ENCODE measurements around the gene CFAP65. TPM values are rescaled to one million over a fixed set of nuclear protein-coding genes. Genes with fewer than 3 reads are reported as not detected.

The CFAP65 gene
- total RNA-seq, 2 donors from 2014 or later: not detected

- intact Hi-C loops (cut with DNase I): no loop called here
- no peak for ATAC-seq
- no peak for DNase-seq
Observed at GRCh38 chr2:219022041-219022440, 19.3 kb downstream of the CFAP65 start.

DNA sequence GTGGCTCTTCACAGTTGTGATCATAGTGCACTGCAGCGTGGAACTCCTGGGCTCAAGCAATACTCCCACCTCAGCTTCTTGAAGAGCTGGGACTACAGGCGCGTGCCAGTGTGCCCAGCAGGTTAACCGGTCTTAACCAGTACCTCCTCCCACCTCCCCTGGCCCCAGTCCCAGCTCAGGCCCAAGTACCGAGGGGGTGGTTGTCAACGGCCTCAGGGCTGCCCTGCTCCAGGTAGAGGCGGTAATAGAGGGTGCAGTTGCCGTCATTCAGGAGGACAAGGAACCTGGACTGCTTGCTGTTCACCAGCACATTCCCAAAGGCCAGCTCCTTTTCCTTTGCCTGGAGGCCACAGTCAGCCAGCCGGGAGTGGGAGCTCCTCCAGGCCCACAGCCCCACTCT lies 19.7 kb downstream of the CFAP65 start:
- H3K9me3 ChIP-seq: no peaks in the 10 kb centered on the region
- 59 to 76% methylated on average over 6 to 9 of the region's 9 CpGs for WGBS, 2 donors
- no peaks in the 10 kb centered on the region for H3K27me3 ChIP-seq
- ATAC-seq (no peak), DNase-seq (no peak)
- H3K4me1 ChIP-seq: no peaks in the 10 kb centered on the region
- TF ChIP-seq POLR2A (IDR thresholded peaks at IDR 0.05): no peak
- no peak for TF ChIP-seq CTCF (IDR thresholded peaks at IDR 0.05)
- H3K4me3 ChIP-seq: no peak overlapping the region
- no peaks in the 10 kb centered on the region for H3K36me3 ChIP-seq (replicated peaks in 1 of 2; ENCODE audit: insufficient read depth in 1 of 2, low read depth in 2 of 2)
- no peak overlapping the region for H3K27ac ChIP-seq
- intact Hi-C loops (cut with DNase I): no loop called here

More at GRCh38 chr2:219022041-219022440, 19.3 kb downstream of the CFAP65 start:
- Histone ChIP-seq H3K27ac (no peak overlapping the region), H3K27me3 (no peaks in the 10 kb centered on the region), H3K4me3 (no peak overlapping the region), H3K4me1 (no peaks in the 10 kb centered on the region), H3K36me3 (replicated peaks in 1 of 2; ENCODE audit: insufficient read depth in 1 of 2, low read depth in 2 of 2) (no peaks in the 10 kb centered on the region), H3K9me3 (no peaks in the 10 kb centered on the region)
- 71 to 80% methylated on average over 6 to 12 of the region's 12 CpGs for WGBS, 2 donors
- TF ChIP-seq CTCF (IDR thresholded peaks at IDR 0.05): no peak
- no peak for TF ChIP-seq POLR2A (IDR thresholded peaks at IDR 0.05)

GRCh38 chr2:219020604-219021365 lies 20.5 kb downstream of the CFAP65 start:
- no peak for ATAC-seq
- 78 to 82% methylated on average over 9 to 11 of the region's 11 CpGs for WGBS, 2 donors
- no peak for DNase-seq
- H3K27me3 ChIP-seq: no peaks in the 10 kb centered on the region
- TF ChIP-seq CTCF (IDR thresholded peaks at IDR 0.05) (no peak), POLR2A (IDR thresholded peaks at IDR 0.05) (no peak)
- no peaks in the 10 kb centered on the region for H3K36me3 ChIP-seq (replicated peaks in 1 of 2; ENCODE audit: insufficient read depth in 1 of 2, low read depth in 2 of 2)
- H3K4me3 ChIP-seq: no peak overlapping the region
- no peaks in the 10 kb centered on the region for H3K4me1 ChIP-seq
- H3K9me3 ChIP-seq: no peaks in the 10 kb centered on the region
- intact Hi-C loops (cut with DNase I): no loop called here
- H3K27ac ChIP-seq: no peak overlapping the region

DNA sequence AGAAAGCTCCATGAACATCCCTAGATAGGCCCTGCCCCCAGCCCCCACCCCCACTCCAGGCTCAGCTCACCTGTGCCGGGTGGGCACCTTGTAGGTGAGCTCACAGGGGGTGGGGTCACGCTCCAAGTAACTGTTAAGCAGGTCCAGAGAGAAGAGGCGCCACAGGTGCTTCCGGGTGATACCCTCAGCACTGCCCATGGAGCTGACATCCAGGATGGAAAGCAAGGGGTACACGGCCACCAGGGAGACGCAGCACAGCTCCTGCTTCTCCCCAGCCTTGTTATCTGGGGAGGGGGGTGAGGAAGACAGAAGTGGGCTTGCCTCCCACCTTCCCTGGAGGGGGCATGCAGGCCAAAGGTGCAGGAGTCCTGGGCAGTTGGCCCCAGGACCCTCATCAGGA lies 21.9 kb downstream of the CFAP65 start:
- DNase-seq (no peak), ATAC-seq (no peak)
- Histone ChIP-seq H3K4me3 (no peak overlapping the region), H3K9me3 (no peaks in the 10 kb centered on the region), H3K4me1 (no peaks in the 10 kb centered on the region), H3K36me3 (replicated peaks in 1 of 2; ENCODE audit: insufficient read depth in 1 of 2, low read depth in 2 of 2) (no peaks in the 10 kb centered on the region), H3K27ac (no peak overlapping the region), H3K27me3 (no peaks in the 10 kb centered on the region)
- 46 to 58% methylated on average over 2 to 6 of the region's 6 CpGs for WGBS, 2 donors
- TF ChIP-seq POLR2A (IDR thresholded peaks at IDR 0.05) (no peak), CTCF (IDR thresholded peaks at IDR 0.05) (no peak)
- intact Hi-C loops (cut with DNase I): no loop called here

DNA sequence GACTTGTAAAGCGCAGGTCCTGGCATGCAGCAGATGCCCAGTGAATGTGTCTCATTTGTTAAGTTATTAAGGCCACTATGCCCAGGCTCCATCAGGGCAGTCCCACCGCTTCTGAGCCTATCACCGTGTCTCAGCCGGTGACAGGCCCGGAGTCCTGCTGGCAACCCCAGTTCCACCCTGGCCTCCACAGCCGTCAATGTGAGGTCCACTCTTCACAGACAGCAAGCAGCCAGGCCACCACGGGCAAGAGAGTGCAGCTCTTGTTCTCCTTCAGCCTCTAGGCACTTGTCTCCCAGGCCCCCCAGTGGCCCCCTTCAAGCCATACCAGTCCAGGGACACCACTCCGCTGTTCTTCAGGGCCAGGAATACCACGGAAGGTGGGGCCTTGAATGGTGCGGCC lies 22.6 kb downstream of the CFAP65 start:
- H3K27me3 ChIP-seq: no peaks in the 10 kb centered on the region
- no peaks in the 10 kb centered on the region for H3K9me3 ChIP-seq
- intact Hi-C loops (cut with DNase I): no loop called here
- TF ChIP-seq CTCF (IDR thresholded peaks at IDR 0.05) (no peak), POLR2A (IDR thresholded peaks at IDR 0.05) (no peak)
- H3K36me3 ChIP-seq (replicated peaks in 1 of 2; ENCODE audit: insufficient read depth in 1 of 2, low read depth in 2 of 2): no peaks in the 10 kb centered on the region
- WGBS, 2 donors: 71 to 89% methylated on average over 7 to 10 of the region's 10 CpGs
- ATAC-seq (no peak), DNase-seq (no peak)
- H3K4me3 ChIP-seq: no peak overlapping the region
- no peaks in the 10 kb centered on the region for H3K4me1 ChIP-seq
- no peak overlapping the region for H3K27ac ChIP-seq
